ENCODE data around the gene STIM1.

DNA sequence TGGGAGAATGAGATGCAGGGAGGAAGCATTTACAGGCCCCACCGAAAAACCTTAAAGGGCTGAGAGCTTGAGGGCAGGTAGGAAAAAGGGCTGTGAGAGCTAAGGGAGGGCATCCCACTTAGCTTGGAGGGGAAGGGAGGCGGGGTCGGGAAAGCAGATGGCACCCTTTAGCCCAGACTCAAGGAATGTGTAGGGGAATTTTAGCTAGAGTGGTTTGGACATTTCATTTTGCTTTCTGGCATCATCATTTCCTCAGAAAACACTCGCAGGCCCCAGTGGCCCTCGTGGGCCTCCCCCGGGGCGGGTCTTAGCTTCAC, 846 bp upstream of the STIM1 start:
- TF ChIP-seq, protein P1, sequence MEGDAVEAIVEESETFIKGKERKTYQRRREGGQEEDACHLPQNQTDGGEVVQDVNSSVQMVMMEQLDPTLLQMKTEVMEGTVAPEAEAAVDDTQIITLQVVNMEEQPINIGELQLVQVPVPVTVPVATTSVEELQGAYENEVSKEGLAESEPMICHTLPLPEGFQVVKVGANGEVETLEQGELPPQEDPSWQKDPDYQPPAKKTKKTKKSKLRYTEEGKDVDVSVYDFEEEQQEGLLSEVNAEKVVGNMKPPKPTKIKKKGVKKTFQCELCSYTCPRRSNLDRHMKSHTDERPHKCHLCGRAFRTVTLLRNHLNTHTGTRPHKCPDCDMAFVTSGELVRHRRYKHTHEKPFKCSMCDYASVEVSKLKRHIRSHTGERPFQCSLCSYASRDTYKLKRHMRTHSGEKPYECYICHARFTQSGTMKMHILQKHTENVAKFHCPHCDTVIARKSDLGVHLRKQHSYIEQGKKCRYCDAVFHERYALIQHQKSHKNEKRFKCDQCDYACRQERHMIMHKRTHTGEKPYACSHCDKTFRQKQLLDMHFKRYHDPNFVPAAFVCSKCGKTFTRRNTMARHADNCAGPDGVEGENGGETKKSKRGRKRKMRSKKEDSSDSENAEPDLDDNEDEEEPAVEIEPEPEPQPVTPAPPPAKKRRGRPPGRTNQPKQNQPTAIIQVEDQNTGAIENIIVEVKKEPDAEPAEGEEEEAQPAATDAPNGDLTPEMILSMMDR (conservative IDR thresholded peaks at IDR 0.05) = no peak
- TF ChIP-seq EZH2 (IDR thresholded peaks at IDR 0.05; ENCODE audit: low read depth) = no peak
